SK-N-SH treated with all-trans-retinoic acid at 6 μM for 48 hours (cell line): ENCODE results near the gene NFAT5.

Experiments
- ARNTL ChIP-seq: fragments of 450-650 bp; formaldehyde crosslinking; IDR thresholded peaks from 2 replicates; pipeline ENCODE4 v1.5.0; 2020; ENCODE audit warnings: low read depth, mild to moderate bottlenecking, moderate library complexity, borderline replicate concordance
- PATZ1 ChIP-seq: fragments of 250-450 bp; sonication (Bioruptor Pico); IDR thresholded peaks from 2 replicates; pipeline ENCODE4 v1.8.0; 2020; ENCODE audit warnings: mild to moderate bottlenecking, moderate library complexity, borderline replicate concordance
- RARB ChIP-seq: fragments of 250-450 bp; sonication (Bioruptor Pico); IDR thresholded peaks from 2 replicates; pipeline ENCODE4 v1.8.0; 2021; ENCODE audit warnings: mild to moderate bottlenecking, moderate library complexity
- TCF4 ChIP-seq: fragments of 250-450 bp; sonication (Bioruptor Pico); IDR thresholded peaks from 2 replicates; pipeline ENCODE4 v1.8.0; 2021; ENCODE audit warnings: mild to moderate bottlenecking, moderate library complexity, borderline replicate concordance
- ZC3H10 ChIP-seq: fragments of 250-450 bp; sonication (Bioruptor Pico); IDR thresholded peaks from 2 replicates; pipeline ENCODE4 v1.5.1; 2021; ENCODE audit warnings: mild to moderate bottlenecking, moderate library complexity
- ZFP3 ChIP-seq: fragments of 250-450 bp; sonication (Bioruptor Pico); IDR thresholded peaks from 2 replicates; pipeline ENCODE4 v1.5.0; 2020; ENCODE audit warnings: mild to moderate bottlenecking, moderate library complexity
- ZNF8 ChIP-seq: fragments of 450-650 bp; formaldehyde crosslinking; IDR thresholded peaks from 2 replicates; pipeline ENCODE4 v1.5.0; 2020; ENCODE audit warnings: mild to moderate bottlenecking, moderate library complexity

- TF ChIP-seq RARB, result no peak
- no peak for TF ChIP-seq ARNTL (CRISPR knock-in tag)
- no peak for TF ChIP-seq PATZ1 (CRISPR knock-in tag)
- no peak for TF ChIP-seq ZC3H10 (CRISPR knock-in tag)
- no peak for TF ChIP-seq ZFP3 (CRISPR knock-in tag)
- no peak for TF ChIP-seq TCF4 (CRISPR knock-in tag)
- no peak for TF ChIP-seq ZNF8
These were observed 67.6 kb downstream of the NFAT5 start for GRCh38 chr16:69633375-69633774.
